22Rv1 (cell line): ENCODE data around the gene SRPX2.

ENCODE experiments used
- H3K27ac ChIP-seq: fragments of 450-650 bp; 2 replicates; pipeline ENCODE4 v1.5.1; 2017
- CTCF ChIP-seq: fragments of 450-650 bp; IDR thresholded peaks from 2 replicates; pipeline ENCODE4 v1.5.1; 2017; ENCODE audit warnings: mild to moderate bottlenecking
- ZFX ChIP-seq: fragments of 450-650 bp; IDR thresholded peaks from 2 replicates; pipeline ENCODE4 v1.6.1; 2017; ENCODE audit warnings: antibody characterized with exemption, borderline replicate concordance

Gene SRPX2, protein sequence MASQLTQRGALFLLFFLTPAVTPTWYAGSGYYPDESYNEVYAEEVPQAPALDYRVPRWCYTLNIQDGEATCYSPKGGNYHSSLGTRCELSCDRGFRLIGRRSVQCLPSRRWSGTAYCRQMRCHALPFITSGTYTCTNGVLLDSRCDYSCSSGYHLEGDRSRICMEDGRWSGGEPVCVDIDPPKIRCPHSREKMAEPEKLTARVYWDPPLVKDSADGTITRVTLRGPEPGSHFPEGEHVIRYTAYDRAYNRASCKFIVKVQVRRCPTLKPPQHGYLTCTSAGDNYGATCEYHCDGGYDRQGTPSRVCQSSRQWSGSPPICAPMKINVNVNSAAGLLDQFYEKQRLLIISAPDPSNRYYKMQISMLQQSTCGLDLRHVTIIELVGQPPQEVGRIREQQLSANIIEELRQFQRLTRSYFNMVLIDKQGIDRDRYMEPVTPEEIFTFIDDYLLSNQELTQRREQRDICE

DNA sequence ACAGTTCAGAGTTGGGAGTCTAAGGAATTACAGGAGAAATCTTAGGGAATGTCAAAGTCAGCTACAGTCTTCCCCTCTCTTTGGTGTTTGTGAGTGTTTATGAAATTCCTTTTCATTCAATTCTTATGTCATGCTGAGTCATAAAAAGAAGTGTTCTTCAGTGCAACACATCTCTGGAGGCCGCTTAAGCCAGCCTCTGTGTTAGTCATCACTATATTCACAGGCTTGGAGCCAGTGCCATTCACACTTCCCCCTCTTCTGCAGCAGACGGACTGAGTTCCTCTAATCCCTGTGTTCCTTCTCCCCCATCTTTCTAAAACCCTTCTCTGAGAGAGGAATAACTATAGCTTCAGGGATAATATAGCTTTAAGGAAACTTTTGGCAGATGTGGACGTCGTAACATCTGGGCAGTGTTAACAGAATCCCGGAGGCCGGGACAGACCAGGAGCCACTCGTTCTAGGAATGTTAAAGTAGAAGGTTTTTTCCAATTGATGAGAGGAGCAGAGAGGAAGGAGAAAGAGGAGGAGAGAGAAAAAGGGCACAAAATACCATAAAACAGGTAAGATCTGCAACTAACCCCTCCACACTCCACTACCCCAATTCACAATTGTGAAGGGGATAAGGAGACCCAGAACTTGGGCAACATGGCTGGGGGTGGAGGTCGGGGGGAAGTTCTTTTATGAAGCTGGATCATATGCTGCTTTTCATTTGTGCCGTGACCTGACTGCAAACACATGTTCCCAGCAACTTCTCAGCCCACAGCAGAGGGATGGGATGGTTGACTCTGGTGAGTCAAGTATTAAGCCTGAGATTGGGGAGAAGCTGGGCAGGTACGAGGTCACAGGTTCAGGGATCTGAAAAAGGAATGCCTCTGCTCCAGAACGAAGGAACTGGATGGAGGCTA lies at the start of gene SRPX2:
Gene SRPX2 (plus strand): TSS at position 244 of the 905 bp plus-strand sequence. CDS start 2,124 bp downstream, outside the sequence.
- H3K27ac ChIP-seq: no peak within 1 kb of the TSS
- no peak for TF ChIP-seq CTCF
- no peak for TF ChIP-seq ZFX

DNA sequence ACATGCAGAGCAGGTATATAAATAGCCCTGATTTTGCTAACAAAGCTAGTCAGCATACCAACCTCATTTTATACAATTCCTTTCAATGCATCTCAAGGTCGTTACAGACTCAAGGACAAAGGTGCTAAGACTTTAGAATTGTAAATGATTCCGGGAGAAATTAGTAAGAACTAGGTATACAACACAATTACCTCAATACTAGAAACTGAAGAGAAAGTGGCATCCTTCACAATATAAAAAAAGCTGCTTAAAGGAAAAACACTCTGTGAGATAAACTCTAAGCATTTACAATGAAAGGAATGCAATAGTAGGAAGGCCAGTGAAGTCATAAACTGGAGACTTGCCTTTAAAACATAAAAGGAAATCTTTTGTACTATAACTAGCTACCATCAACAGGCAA lies 47.4 kb upstream of the SRPX2 start:
- TF ChIP-seq ZFX (no peak), CTCF (no peak)
- H3K27ac ChIP-seq: no peak overlapping the region

- TF ChIP-seq CTCF (no peak), ZFX (no peak)
- H3K27ac ChIP-seq: no peak overlapping the region
These were observed 44.5 kb upstream of the SRPX2 start for GRCh38 chrX:100599456-100599855.

DNA sequence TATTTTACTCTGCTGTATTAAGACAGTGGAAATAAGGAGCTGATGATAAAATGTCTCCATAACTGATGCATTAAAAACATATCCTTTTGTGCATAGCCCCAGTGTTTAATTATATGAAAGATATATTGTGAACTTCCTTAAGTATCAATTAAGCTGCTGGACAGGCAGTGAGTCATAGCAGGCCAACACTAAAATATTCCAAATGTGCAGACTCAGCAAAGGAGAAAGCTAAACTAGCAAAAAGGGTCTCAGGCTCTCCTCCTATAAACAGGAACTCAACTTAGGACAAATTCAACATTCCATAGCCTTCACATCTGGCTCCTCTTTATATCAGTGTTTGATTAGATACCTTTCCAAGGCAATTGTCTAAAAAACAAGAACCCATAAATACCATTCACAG lies 43.7 kb upstream of the SRPX2 start:
- no peak overlapping the region for H3K27ac ChIP-seq
- TF ChIP-seq CTCF: no peak
- no peak for TF ChIP-seq ZFX

DNA sequence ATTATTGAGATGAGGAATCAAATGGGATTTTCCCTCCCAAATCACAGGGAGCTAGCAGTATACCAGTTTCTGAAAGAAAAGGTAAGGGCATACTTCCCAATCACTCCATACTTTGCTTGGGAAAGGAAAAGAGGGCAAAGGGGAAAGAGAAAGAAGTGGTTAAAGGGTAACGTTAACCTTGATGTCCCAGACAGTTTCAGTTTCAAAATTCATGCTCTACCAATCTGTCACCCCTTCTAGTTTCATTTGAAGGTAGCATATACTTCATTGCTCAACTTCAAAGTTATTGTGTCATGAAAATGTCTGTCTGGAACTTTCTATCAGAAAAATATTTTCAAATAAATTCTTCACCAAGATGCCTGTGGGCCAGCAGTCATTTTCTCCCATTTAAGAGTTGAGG lies 43.2 kb upstream of the SRPX2 start:
- TF ChIP-seq ZFX (no peak), CTCF (no peak)
- no peak overlapping the region for H3K27ac ChIP-seq

DNA sequence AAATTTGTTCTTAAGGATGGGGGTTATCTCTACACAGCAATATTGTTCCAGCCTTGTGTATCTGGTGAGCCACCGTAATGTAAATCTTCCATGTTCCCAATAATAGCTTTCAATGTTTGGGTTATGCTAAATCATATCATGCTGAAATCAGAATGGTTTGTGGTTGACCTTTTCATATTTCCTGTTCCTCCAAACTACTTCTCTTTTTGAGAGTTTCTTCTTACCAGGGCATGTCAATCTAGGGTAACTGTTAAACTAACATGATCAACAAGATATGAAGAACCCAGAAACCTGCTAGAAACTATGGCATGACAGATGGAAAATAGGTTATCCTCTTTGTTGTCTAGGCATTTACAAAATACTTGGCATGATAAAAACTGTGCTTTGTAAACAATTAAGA lies 37.2 kb upstream of the SRPX2 start:
- no peak overlapping the region for H3K27ac ChIP-seq
- TF ChIP-seq ZFX (no peak), CTCF (no peak)
